Measurements from ENCODE around the gene NR2F1.

Gene NR2F1

GRCh38 chr5:93603793-93604643 lies 21.0 kb downstream of the NR2F1 start:
- no peak for TF ChIP-seq CTCF (conservative IDR thresholded peaks at IDR 0.05; ENCODE audit: low read length)
- no peak overlapping the region; the same call in 1 of the 2 replicates for H3K4me3 ChIP-seq (ENCODE audit: low read length)
- DNase-seq (ENCODE audit: low read depth), result peak; percentile 47

- no peak for TF ChIP-seq CTCF (conservative IDR thresholded peaks at IDR 0.05; ENCODE audit: low read length)
- no peak overlapping the region for H3K4me3 ChIP-seq (ENCODE audit: low read length)
- no peak for DNase-seq (ENCODE audit: low read depth)
These were observed 21.9 kb downstream of the NR2F1 start for GRCh38 chr5:93604644-93605515.

- no peak for TF ChIP-seq CTCF (conservative IDR thresholded peaks at IDR 0.05; ENCODE audit: low read length)
- DNase-seq (ENCODE audit: low read depth), result no peak
- H3K4me3 ChIP-seq (ENCODE audit: low read length), result no peak overlapping the region
These were observed 23.3 kb downstream of the NR2F1 start for GRCh38 chr5:93606382-93606752.

- peak overlapping the region; percentile 22; the same call in 1 of the 2 replicates for H3K4me3 ChIP-seq (ENCODE audit: low read length)
- DNase-seq (ENCODE audit: low read depth), result peak; percentile 59
These were observed 24.6 kb downstream of the NR2F1 start for GRCh38 chr5:93607367-93608258.

GRCh38 chr5:93608855-93609254 lies 25.8 kb downstream of the NR2F1 start:
- no peak overlapping the region for H3K4me3 ChIP-seq (ENCODE audit: low read length)
- TF ChIP-seq CTCF (conservative IDR thresholded peaks at IDR 0.05; ENCODE audit: low read length), result no peak
- no peak for DNase-seq (ENCODE audit: low read depth)

More at GRCh38 chr5:93607367-93608258, 24.6 kb downstream of the NR2F1 start:
- TF ChIP-seq CTCF (conservative IDR thresholded peaks at IDR 0.05; ENCODE audit: low read length), result peak; percentile 72

GRCh38 chr5:93609762-93610161 lies 26.7 kb downstream of the NR2F1 start:
- DNase-seq (ENCODE audit: low read depth), result no peak
- no peak for TF ChIP-seq CTCF (conservative IDR thresholded peaks at IDR 0.05; ENCODE audit: low read length)
- H3K4me3 ChIP-seq (ENCODE audit: low read length), result no peak overlapping the region

All from AG10803 (cell line).